Uterus (tissue), 4 donors: ENCODE data around the gene YBX1. TPM values are rescaled to one million over a fixed set of nuclear protein-coding genes. Genes with fewer than 3 reads are reported as not detected.

Experiments
- DNase-seq, 2 donors: peaks; one replicate each; pipeline ENCODE4 v3.0.0-alpha.2; 2019 to 2020
- H3K27ac ChIP-seq, 2 donors: fragments of 200-600 bp; sonication (generic); 1 replicate in 1 of 2; 2 replicates in 1 of 2; pipeline ENCODE4 v1.5.1; 2016 to 2018
- H3K27me3 ChIP-seq, 2 donors: fragments of 200-600 bp; sonication (generic); one replicate each; pipeline ENCODE4 v1.5.1; 2018 to 2019; ENCODE audit warnings: control low read depth in 1 of 2
- H3K36me3 ChIP-seq, 2 donors: fragments of 200-600 bp; sonication (generic); one replicate each; pipeline ENCODE4 v1.5.1; 2019; ENCODE audit warnings: control low read depth in 1 of 2
- H3K4me1 ChIP-seq, 2 donors: fragments of 200-600 bp; sonication (generic); one replicate each; pipeline ENCODE4 v1.5.1; 2018 to 2019; ENCODE audit warnings: control low read depth in 1 of 2
- H3K4me3 ChIP-seq, 2 donors: fragments of 200-600 bp; sonication (generic); 1 replicate in 1 of 2; 2 replicates in 1 of 2; pipeline ENCODE4 v1.5.1; 2018 to 2019; ENCODE audit warnings: mild to moderate bottlenecking in 1 of 2
- H3K9me3 ChIP-seq, 2 donors: fragments of 200-600 bp; sonication (generic); one replicate each; pipeline ENCODE4 v1.5.1; 2019; ENCODE audit warnings: control low read depth in 1 of 2
- CTCF ChIP-seq, 4 experiments: fragments of 200-600 bp in 2 of 4; fragments of 450-650 bp in 2 of 4; sonication (generic) in 2 of 4; IDR thresholded peaks; one replicate each; pipeline ENCODE4 v1.5.1; 2016 to 2019; ENCODE audit warnings: antibody characterized with exemption in 4 of 4, mild to moderate bottlenecking in 2 of 4, moderate library complexity in 1 of 4
- POLR2A ChIP-seq, 2 donors: fragments of 450-650 bp; IDR thresholded peaks; one replicate each; pipeline ENCODE4 v1.6.1; 2016; ENCODE audit warnings: antibody characterized with exemption in 2 of 2, mild to moderate bottlenecking in 1 of 2, moderate library complexity in 1 of 2
- intact Hi-C: fragments of 100-400 bp; cut with DNase I; formaldehyde crosslinking; loops from one replicate; pipeline ENCODE4 v1.15.1; 2023; ENCODE audit warnings: low total_unique reads
- total RNA-seq, 4 donors: library from RNA; depleted of rRNA in 3 of 4; stranded (reverse); fragments of >200 nt in 3 of 4; gene quantifications; one replicate each; pipeline versions ENCODE4 v1.1.0 to v1.2.4, GENCODE V29; 2014 to 2023
- donor health status: DM: yes; HTN: yes; CAD: no.

Gene YBX1
- total RNA-seq, 4 donors from 2014 or later = 282 to 387 (median 333) TPM

DNA sequence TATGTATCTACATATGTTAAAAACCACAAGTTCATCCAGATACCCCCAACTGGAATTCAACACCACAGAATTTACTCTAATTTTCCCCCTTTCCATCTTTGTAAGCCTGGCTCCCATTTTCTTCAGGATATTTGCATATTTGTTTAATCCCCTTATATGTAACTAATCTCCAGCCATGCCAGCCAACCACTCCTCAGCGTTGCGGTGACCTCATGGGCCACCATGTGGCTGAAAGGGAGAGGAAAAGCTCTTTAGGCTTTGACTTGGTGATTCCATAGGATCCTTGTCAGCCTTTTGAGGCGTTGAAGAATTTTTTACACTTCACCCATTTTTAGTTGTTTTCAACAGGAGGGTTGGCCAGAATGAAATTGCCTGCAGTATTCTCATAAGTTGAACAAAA lies 47.8 kb downstream of the YBX1 start:
- no peaks in the 10 kb centered on the region for H3K9me3 ChIP-seq
- intact Hi-C loops = no loop called here
- no peaks in the 10 kb centered on the region for H3K36me3 ChIP-seq
- H3K27me3 ChIP-seq = no peaks in the 10 kb centered on the region
- no peak overlapping the region for H3K4me3 ChIP-seq
- no peak for DNase-seq
- no peak overlapping the region for H3K27ac ChIP-seq
- TF ChIP-seq CTCF (IDR thresholded peaks at IDR 0.05) (no peak), POLR2A (IDR thresholded peaks at IDR 0.05) (no peak)
- H3K4me1 ChIP-seq = no peaks in the 10 kb centered on the region

DNA sequence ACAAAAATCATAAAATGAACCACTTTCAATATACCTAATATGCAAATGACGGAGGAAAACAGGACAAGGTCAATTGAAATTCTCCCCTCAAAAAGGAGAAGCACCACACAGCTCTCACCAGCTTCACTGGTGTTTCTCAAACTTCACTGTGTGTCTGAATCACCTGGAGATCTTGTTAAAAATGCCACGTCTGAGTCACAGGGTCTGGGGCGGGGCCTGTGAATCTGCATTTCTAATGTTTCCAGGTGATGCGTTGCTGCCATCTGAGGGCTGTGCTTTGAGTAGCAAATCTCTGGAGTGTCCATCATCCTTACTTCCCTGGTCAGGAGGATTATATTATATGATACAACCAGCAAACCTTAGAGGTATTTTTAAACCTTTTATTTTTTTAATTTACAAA lies 48.8 kb downstream of the YBX1 start:
- Histone ChIP-seq H3K27ac (no peak overlapping the region), H3K4me3 (no peak overlapping the region), H3K9me3 (no peaks in the 10 kb centered on the region), H3K36me3 (no peaks in the 10 kb centered on the region), H3K27me3 (no peaks in the 10 kb centered on the region), H3K4me1 (no peaks in the 10 kb centered on the region)
- DNase-seq = no peak
- intact Hi-C loops = no loop called here
- no peak for TF ChIP-seq CTCF (IDR thresholded peaks at IDR 0.05)
- no peak for TF ChIP-seq POLR2A (IDR thresholded peaks at IDR 0.05)

DNA sequence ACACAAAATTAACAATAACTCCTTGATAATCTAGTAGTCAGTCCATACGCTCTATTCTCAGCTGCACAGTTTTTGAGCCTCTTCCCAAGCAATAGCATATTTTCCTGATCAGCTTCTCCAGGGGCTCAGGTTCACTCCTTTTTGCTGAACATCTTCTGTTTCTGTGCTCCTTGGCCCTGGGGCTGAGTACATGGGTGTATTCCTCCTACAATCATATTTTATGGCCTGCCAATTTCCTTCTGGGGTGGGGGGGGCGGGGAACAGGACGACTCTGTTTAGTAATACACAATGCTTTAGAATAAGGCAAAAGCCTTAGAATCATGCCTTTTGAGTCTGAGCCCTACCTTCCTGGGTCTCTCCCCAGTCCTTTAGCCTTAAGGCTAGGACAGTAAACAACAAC lies 49.4 kb downstream of the YBX1 start:
- TF ChIP-seq POLR2A (IDR thresholded peaks at IDR 0.05) (no peak), CTCF (IDR thresholded peaks at IDR 0.05) (no peak)
- Histone ChIP-seq H3K9me3 (no peaks in the 10 kb centered on the region), H3K36me3 (no peaks in the 10 kb centered on the region), H3K4me1 (no peaks in the 10 kb centered on the region), H3K4me3 (no peak overlapping the region), H3K27ac (no peak overlapping the region), H3K27me3 (no peaks in the 10 kb centered on the region)
- intact Hi-C loops = no loop called here
- DNase-seq = no peak

GRCh38 chr1:42732126-42732680 lies 50.0 kb downstream of the YBX1 start:
- no peak for DNase-seq
- no peak for TF ChIP-seq CTCF (IDR thresholded peaks at IDR 0.05)
- TF ChIP-seq POLR2A (IDR thresholded peaks at IDR 0.05) = no peak
- H3K4me3 ChIP-seq = no peak overlapping the region
- H3K4me1 ChIP-seq = no peaks in the 10 kb centered on the region
- no peak overlapping the region for H3K27ac ChIP-seq
- H3K36me3 ChIP-seq = no peaks in the 10 kb centered on the region
- intact Hi-C loops = no loop called here
- H3K27me3 ChIP-seq = no peaks in the 10 kb centered on the region
- no peaks in the 10 kb centered on the region for H3K9me3 ChIP-seq

DNA sequence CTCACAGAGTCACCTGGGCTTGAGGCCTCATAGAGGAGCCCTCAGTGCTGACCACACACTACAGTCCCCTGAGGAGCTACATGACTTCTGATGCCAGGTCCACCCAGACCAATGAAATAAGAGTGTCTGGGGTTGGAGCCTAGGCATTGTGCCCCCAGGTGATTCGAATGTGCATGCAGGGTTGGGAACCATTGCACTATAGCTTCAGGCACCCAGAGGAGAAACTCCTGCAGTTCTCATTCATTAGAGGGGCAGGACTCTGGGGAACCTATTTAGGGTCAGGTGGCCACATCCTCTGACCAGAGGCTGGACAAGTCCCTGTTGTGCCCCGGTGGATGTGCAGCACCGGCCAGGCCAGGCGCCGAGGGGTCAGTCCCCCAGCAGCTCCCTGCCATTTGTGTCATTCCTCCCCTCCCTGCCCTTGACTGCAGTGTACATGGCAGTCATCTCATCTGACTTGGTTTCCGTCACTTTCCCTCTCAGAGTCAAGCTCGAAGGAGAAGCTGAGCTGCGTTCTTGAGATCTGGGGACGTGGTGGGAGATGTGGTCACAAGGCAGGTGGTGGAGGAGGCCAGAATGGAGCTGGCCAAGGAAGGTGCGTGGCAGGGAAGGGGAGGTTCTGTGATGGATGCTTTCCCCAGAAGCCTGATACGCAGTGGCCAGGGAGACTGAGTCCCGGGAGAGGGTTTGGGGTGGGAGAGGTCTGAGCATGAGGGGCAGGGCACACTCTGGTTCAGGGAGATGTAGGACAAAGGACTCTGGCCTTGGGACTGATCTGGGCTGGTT lies 51.4 kb downstream of the YBX1 start:
- no peak for DNase-seq
- TF ChIP-seq CTCF (IDR thresholded peaks at IDR 0.05) = no peak
- TF ChIP-seq POLR2A (IDR thresholded peaks at IDR 0.05) = no peak
- Histone ChIP-seq H3K27ac (no peak overlapping the region), H3K27me3 (no peaks in the 10 kb centered on the region), H3K4me3 (no peak overlapping the region), H3K4me1 (no peaks in the 10 kb centered on the region), H3K36me3 (no peaks in the 10 kb centered on the region), H3K9me3 (no peaks in the 10 kb centered on the region)
- intact Hi-C loops = no loop called here
